ENCODE measurements around the gene APEX2.

The APEX2 gene

DNA sequence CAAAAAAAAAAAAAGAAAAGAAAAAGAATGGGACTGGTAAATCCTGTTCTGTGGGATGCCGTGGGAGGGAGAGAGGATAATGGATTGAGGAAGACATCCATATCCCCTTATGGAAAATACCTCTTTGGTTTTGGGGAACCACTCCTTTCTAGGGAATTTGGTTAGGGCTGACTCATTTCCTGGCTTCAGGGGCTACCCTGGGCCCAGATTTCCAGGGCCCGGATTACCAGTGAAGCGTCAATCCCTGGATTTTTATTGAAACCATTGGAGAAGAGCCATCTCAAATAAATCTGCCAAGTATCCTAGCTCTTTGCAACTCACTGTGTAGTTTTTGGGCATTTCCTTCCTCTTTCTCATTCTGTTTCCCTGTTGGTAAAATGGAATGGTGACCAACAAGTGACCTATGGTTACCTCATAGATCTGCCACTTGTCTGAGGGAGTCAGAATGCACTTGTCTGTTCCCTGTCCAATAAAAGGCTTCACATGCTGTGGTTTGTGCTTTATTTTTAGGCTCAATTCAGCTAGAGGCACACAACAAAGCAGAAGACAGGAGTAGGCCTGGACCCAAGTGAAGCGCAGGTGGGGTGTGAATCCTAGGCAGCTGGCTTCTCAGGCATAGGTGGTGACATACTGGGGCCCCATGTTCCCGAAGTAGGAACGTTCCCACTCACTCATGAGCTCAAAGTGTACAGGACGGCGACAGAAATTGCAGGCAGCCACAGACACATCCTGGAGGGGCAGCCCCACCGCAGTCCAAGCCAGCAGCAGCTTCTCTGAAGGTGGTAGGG, 8.6 kb downstream of the APEX2 start:
- peaks cover 6% of the 10 kb centered on the region; the same call in 1 of the 2 replicates for H4K20me1 ChIP-seq
- TF ChIP-seq Cebpa-rat (IDR thresholded peaks at IDR 0.05): no peak
- H3K4me1 ChIP-seq: no peaks in the 10 kb centered on the region
- no peak overlapping the region for H3K4me2 ChIP-seq
- H3K4me3 ChIP-seq: no peak overlapping the region
- H3K36me3 ChIP-seq: peaks cover 37% of the 10 kb centered on the region
- H3K27me3 ChIP-seq: peaks cover 85% of the 10 kb centered on the region
- no peaks in the 10 kb centered on the region for H3K9me3 ChIP-seq
- no peak overlapping the region for H3K9ac ChIP-seq
- no peak overlapping the region for H3K27ac ChIP-seq

DNA sequence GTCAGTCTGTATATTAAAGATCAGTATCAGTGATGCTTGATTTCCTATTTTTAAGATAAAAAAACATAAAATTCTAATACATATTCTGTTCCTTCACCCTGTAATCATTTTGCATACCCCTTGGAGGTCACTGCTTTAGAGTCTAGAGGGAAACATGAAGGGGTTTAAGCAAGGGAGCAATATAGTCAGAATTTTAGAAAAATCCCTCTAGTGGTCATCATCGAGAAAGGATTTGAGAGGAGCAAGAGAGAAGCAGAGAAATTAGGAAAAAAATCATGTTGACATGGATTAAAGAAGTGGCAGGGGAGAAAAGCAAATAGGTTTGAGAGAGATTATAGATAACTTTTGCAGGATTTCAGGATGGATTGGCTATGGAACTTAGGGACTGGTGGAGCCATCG, 11.1 kb downstream of the APEX2 start:
- H4K20me1 ChIP-seq: peaks cover 6% of the 10 kb centered on the region; the same call in 1 of the 2 replicates

DNA sequence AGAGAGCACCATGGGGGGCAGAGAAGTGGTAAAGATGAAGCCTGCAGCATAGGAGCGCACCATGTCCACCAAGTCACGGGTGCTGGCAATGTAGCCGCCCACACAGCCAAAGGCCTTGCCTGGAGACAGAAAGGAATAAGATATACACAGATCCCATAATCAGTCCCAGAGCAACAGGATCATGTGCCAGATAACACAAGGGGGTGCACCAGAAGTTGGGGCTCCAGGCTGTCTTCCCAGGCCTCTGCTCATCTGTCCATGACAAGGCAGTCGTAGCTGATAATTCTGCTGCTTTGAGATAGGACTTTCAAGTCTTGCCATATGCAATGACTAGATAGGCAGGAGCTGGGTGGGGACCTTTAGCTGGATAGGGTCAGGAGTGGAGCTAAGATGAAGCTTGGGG, 14.7 kb downstream of the APEX2 start:
- no peak overlapping the region for H3K27ac ChIP-seq
- H3K36me3 ChIP-seq: no peaks in the 10 kb centered on the region
- H3K27me3 ChIP-seq: peaks cover 88% of the 10 kb centered on the region
- no peak overlapping the region for H3K4me2 ChIP-seq
- H3K4me1 ChIP-seq: no peaks in the 10 kb centered on the region
- H3K9me3 ChIP-seq: no peaks in the 10 kb centered on the region
- H3K4me3 ChIP-seq: no peak overlapping the region
- no peak overlapping the region for H3K9ac ChIP-seq
- TF ChIP-seq Cebpa-rat (IDR thresholded peaks at IDR 0.05): no peak
- H4K20me1 ChIP-seq: peaks cover 6% of the 10 kb centered on the region; the same call in 1 of the 2 replicates

More for the DNA sequence above, 11.1 kb downstream of the APEX2 start:
- no peak overlapping the region for H3K27ac ChIP-seq
- no peak overlapping the region for H3K4me3 ChIP-seq
- H3K4me1 ChIP-seq: no peaks in the 10 kb centered on the region
- H3K9me3 ChIP-seq: no peaks in the 10 kb centered on the region
- TF ChIP-seq Cebpa-rat (IDR thresholded peaks at IDR 0.05): no peak
- H3K4me2 ChIP-seq: no peak overlapping the region
- H3K9ac ChIP-seq: no peak overlapping the region
- H3K27me3 ChIP-seq: peaks cover 87% of the 10 kb centered on the region
- H3K36me3 ChIP-seq: peaks cover 12% of the 10 kb centered on the region

DNA sequence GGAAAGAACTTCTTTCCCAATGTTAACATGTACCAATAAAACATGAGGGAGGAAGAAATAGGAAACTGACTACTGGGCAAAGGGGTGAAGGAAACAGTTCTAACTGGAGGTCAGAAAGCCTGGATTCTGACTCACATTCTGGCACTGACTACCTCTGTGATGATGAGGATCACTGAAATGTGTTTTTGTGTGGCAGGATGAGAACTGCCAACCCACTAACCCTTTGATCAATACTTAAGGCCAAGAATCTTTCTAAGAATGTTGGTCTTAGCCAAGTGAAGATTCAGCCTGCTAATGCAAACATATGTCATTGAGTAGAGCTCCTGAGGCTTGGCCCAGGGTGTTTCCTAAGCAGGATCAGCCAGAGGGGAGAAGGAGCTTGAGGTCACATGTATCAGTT, 26.0 kb downstream of the APEX2 start:
- Histone ChIP-seq H3K27ac (no peak overlapping the region), H3K27me3 (peaks cover 80% of the 10 kb centered on the region), H3K36me3 (no peaks in the 10 kb centered on the region), H3K9ac (no peak overlapping the region), H3K4me3 (no peak overlapping the region), H3K4me2 (no peak overlapping the region), H4K20me1 (no peaks in the 10 kb centered on the region; the same call in 1 of the 2 replicates), H3K4me1 (no peaks in the 10 kb centered on the region), H3K9me3 (no peaks in the 10 kb centered on the region)
- TF ChIP-seq Cebpa-rat (IDR thresholded peaks at IDR 0.05): no peak

DNA sequence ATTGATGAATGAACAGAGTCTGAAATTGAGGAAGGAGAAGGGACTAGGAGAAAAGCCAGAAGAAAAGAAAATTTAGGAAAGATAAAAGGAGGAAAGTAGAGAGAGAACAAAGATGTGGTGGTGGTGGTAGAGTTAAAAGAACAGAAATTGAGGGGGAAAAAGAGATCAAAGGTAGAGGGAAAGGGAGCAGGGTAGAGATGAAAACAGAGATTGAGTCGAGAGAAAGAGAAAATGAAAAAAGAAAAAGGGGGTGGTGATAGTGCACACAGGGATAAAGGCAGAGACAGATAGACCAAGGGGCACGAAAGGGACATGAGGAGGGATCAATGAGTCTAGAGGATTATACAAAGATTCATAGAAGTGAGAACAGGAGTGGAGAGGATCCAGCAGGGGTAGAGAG, 26.7 kb downstream of the APEX2 start:
- Histone ChIP-seq H3K27ac (no peak overlapping the region), H3K4me3 (no peak overlapping the region), H3K4me1 (no peaks in the 10 kb centered on the region), H3K4me2 (no peak overlapping the region), H3K36me3 (no peaks in the 10 kb centered on the region), H3K27me3 (peaks cover 82% of the 10 kb centered on the region), H4K20me1 (no peaks in the 10 kb centered on the region; the same call in 1 of the 2 replicates), H3K9me3 (no peaks in the 10 kb centered on the region), H3K9ac (no peak overlapping the region)
- no peak for TF ChIP-seq Cebpa-rat (IDR thresholded peaks at IDR 0.05)

DNA sequence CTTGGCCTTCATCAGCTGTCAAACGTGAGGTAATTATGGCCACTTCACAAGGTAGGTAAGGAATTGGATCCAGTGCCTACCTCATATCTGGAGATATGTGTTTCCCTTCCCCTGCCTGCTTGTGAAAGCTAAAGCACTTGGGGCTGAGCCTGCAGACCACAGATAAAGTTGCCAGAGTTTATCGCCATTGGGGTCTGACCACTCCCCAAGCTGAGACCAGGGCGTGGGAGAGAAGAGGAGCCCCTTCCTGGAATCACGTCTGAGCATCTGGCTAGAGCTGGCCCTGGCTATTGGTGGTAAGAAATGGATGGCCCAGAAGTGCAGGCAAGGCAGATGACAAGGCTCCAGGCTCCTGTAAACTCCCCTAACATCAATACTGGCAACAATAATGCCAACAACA, 27.9 kb downstream of the APEX2 start:
- no peak overlapping the region for H3K9ac ChIP-seq
- TF ChIP-seq Cebpa-rat (IDR thresholded peaks at IDR 0.05): no peak
- no peaks in the 10 kb centered on the region; the same call in 1 of the 2 replicates for H4K20me1 ChIP-seq

DNA sequence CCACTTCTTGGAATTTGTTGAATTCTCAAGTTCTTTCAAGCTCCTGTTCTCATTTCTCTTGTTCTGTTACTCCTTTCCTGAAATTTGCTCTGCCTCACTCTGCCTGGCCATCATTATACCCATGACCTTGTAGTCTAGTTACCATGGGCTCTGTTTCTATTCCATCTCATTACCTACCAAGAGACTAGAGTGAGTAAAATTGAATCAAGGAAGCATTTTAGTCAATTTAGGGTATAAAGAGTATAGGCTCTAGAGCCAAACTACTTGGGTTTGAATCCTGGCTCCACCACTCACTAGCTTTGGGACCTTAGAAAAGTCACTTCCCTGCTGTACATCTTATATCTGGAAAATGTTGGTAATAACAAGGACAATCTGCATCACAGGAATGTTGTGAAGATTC, 28.4 kb downstream of the APEX2 start:
- Histone ChIP-seq H3K9ac (no peak overlapping the region), H3K4me1 (no peaks in the 10 kb centered on the region), H3K27ac (no peak overlapping the region), H3K9me3 (no peaks in the 10 kb centered on the region), H4K20me1 (no peaks in the 10 kb centered on the region; the same call in 1 of the 2 replicates), H3K4me3 (no peak overlapping the region), H3K36me3 (no peaks in the 10 kb centered on the region), H3K27me3 (peaks cover 91% of the 10 kb centered on the region), H3K4me2 (no peak overlapping the region)
- TF ChIP-seq Cebpa-rat (IDR thresholded peaks at IDR 0.05): no peak

More for the DNA sequence above, 27.9 kb downstream of the APEX2 start:
- Histone ChIP-seq H3K27ac (no peak overlapping the region), H3K27me3 (peaks cover 90% of the 10 kb centered on the region), H3K4me3 (no peak overlapping the region), H3K9me3 (no peaks in the 10 kb centered on the region), H3K4me2 (no peak overlapping the region), H3K36me3 (no peaks in the 10 kb centered on the region), H3K4me1 (no peaks in the 10 kb centered on the region)

DNA sequence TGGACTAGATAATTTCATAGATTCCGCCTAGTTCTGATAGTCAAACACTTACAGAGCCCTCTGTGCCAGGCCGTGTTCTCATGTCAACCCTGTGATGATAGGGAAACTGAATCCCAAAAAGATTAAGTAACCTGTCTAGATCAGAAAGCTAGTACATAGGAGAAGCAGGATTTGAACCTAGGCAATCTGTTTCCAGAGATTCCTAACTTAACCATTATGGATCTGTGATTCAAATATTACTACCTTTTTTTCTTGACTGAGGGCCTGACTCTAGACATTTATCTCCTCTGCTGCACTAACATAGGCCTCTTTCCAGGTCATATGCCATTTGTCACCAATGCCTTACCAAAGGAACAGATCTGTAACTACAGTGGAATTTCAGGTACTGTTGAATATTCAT, 29.1 kb downstream of the APEX2 start:
- H4K20me1 ChIP-seq: no peaks in the 10 kb centered on the region; the same call in 1 of the 2 replicates
- H3K27me3 ChIP-seq: peaks cover 84% of the 10 kb centered on the region
- no peaks in the 10 kb centered on the region for H3K9me3 ChIP-seq
- H3K9ac ChIP-seq: no peak overlapping the region
- no peak overlapping the region for H3K4me2 ChIP-seq
- TF ChIP-seq Cebpa-rat (IDR thresholded peaks at IDR 0.05): no peak
- no peak overlapping the region for H3K4me3 ChIP-seq
- no peaks in the 10 kb centered on the region for H3K4me1 ChIP-seq
- no peaks in the 10 kb centered on the region for H3K36me3 ChIP-seq
- no peak overlapping the region for H3K27ac ChIP-seq

DNA sequence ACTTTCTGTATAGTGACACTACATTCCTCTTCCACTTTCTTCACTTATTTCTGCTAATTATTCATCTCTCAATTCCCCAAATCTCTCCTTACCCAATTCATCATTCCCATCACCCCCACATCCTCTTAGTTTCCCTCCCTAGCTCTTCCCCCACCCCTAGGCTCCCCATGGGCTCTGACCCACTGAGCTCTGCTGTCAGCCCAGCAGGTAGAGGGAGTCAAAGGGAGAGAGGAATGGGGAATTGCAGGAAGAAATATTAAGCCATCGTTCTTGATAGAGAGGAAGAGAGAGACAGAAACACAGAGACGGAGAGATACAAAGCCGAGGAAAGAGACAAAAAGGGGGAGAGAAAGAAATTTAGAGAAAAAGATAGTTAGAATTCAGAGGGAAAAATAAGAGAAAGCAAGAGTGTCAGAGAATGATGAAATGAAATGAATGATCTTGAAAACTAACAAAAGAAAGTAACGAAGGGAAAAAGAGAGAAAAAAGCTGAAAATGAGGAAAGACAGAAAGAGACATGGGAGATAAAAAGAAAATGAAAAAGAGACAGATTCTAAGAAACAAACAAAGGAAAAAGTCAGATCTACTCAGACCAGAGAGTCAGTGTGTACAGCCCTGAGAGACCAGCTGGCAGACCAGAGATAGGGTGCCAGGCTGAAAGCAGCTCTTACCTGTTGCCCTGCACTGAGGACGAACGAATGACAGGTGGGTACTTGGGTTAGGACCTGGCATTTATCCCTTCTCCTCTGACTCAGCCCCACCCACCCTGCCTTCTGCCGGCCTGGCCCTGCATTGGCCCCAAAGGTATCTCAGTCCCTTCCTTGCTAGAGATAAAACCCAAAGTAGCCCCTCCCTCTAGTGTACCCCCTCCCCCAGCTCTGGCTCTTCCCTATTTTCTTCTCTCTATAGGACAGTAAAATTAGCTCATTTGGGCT, 30.4 kb downstream of the APEX2 start, which contains the start of gene ALAS2:
ALAS2 (minus strand) TSS at position 707 of the 935 bp plus-strand sequence. CDS start 4,977 bp downstream, outside the sequence.
- Histone ChIP-seq H3K9ac (no peak within 1 kb of the TSS), H4K20me1 (no peaks in the 10 kb centered on the region), H3K4me2 (no peak within 1 kb of the TSS), H3K4me3 (no peak within 1 kb of the TSS), H3K27ac (no peak within 1 kb of the TSS), H3K27me3 (peaks cover 72% of the 10 kb centered on the region), H3K9me3 (peaks cover 5% of the 10 kb centered on the region; the same call in 1 of the 2 replicates), H3K4me1 (no peaks in the 10 kb centered on the region), H3K36me3 (no peaks in the 10 kb centered on the region)
- TF ChIP-seq Cebpa-rat (IDR thresholded peaks at IDR 0.05): no peak

All from BLaER1 (cell line).